ENCODE results near the gene SDSL. TPM values are rescaled to one million over a fixed set of nuclear protein-coding genes. Genes with fewer than 3 reads are reported as not detected.

Gene SDSL
- polyA plus RNA-seq, 1 donor (not counting 4 experiments of a cell fraction or from before 2014, with no cell fraction given), result 1.9 TPM

GRCh38 chr12:113456199-113456598 lies 34.0 kb downstream of the SDSL start:
- FAIRE-seq (no peak), DNase-seq (ENCODE audit: low read depth, low spot score) (no peak)
- no peak for TF ChIP-seq CTCF (optimal IDR thresholded peaks at IDR 0.05 in 1 of 3, IDR thresholded peaks at IDR 0.05 in 1 of 3, conservative IDR thresholded peaks at IDR 0.05 in 1 of 3; ENCODE audit: extremely low read depth in 1 of 3, insufficient read depth in 2 of 3, low read length in 3 of 3)
- H3K9me1 ChIP-seq (ENCODE audit: control insufficient read depth, extremely low read depth, insufficient read depth, low read length), result no peaks in the 10 kb centered on the region
- no peaks in the 10 kb centered on the region for H3K79me2 ChIP-seq (ENCODE audit: control insufficient read depth, insufficient read depth, low read length)
- H2AFZ ChIP-seq (ENCODE audit: control insufficient read depth, low read length), result no peak overlapping the region
- no peak overlapping the region for H3K27ac ChIP-seq (ENCODE audit: control insufficient read depth, insufficient read depth, low read length)
- H3K4me3 ChIP-seq (ENCODE audit: control insufficient read depth in 2 of 3, extremely low read depth in 1 of 3, insufficient read depth in 2 of 3, low read depth in 1 of 3, low read length in 3 of 3), result no peak overlapping the region
- H3K4me1 ChIP-seq (ENCODE audit: control insufficient read depth, extremely low read depth, insufficient read depth, low read length), result no peaks in the 10 kb centered on the region
- no peaks in the 10 kb centered on the region for H3K9me3 ChIP-seq (ENCODE audit: control insufficient read depth, low read depth, low read length)
- no peaks in the 10 kb centered on the region for H3K36me3 ChIP-seq (ENCODE audit: control insufficient read depth in 2 of 2, extremely low read depth in 1 of 2, insufficient read depth in 2 of 2, low read length in 2 of 2)
- H4K20me1 ChIP-seq (ENCODE audit: control insufficient read depth, extremely low read depth, insufficient read depth, low read length), result no peaks in the 10 kb centered on the region
- dilution Hi-C loops (cut with MboI; ENCODE audit: extremely low pct_ligation_motif_present, low sequenced_read_pairs), result no loop called here
- no peak overlapping the region for H3K9ac ChIP-seq (ENCODE audit: control insufficient read depth, extremely low read depth, insufficient read depth, low read length)
- H3K27me3 ChIP-seq (ENCODE audit: control insufficient read depth, extremely low read depth, insufficient read depth, low read length), result peaks cover 9% of the 10 kb centered on the region
- H3K4me2 ChIP-seq (ENCODE audit: control insufficient read depth, extremely low read depth, insufficient read depth, low read depth, low read length), result no peak overlapping the region

- Histone ChIP-seq H3K4me3 (ENCODE audit: control insufficient read depth in 2 of 3, extremely low read depth in 1 of 3, insufficient read depth in 2 of 3, low read depth in 1 of 3, low read length in 3 of 3) (no peak overlapping the region), H4K20me1 (ENCODE audit: control insufficient read depth, extremely low read depth, insufficient read depth, low read length) (no peaks in the 10 kb centered on the region), H3K9me3 (ENCODE audit: control insufficient read depth, low read depth, low read length) (no peaks in the 10 kb centered on the region), H3K79me2 (ENCODE audit: control insufficient read depth, insufficient read depth, low read length) (no peaks in the 10 kb centered on the region), H3K9ac (ENCODE audit: control insufficient read depth, extremely low read depth, insufficient read depth, low read length) (no peak overlapping the region), H3K4me2 (ENCODE audit: control insufficient read depth, extremely low read depth, insufficient read depth, low read depth, low read length) (no peak overlapping the region), H3K36me3 (ENCODE audit: control insufficient read depth in 2 of 2, extremely low read depth in 1 of 2, insufficient read depth in 2 of 2, low read length in 2 of 2) (no peaks in the 10 kb centered on the region), H3K4me1 (ENCODE audit: control insufficient read depth, extremely low read depth, insufficient read depth, low read length) (no peaks in the 10 kb centered on the region), H2AFZ (ENCODE audit: control insufficient read depth, low read length) (no peak overlapping the region), H3K27ac (ENCODE audit: control insufficient read depth, insufficient read depth, low read length) (no peak overlapping the region), H3K9me1 (ENCODE audit: control insufficient read depth, extremely low read depth, insufficient read depth, low read length) (no peaks in the 10 kb centered on the region), H3K27me3 (ENCODE audit: control insufficient read depth, extremely low read depth, insufficient read depth, low read length) (peaks cover 11% of the 10 kb centered on the region)
- TF ChIP-seq EZH2 (IDR thresholded peaks at IDR 0.05; ENCODE audit: low read length) (no peak), CTCF (optimal IDR thresholded peaks at IDR 0.05 in 1 of 3, IDR thresholded peaks at IDR 0.05 in 1 of 3, conservative IDR thresholded peaks at IDR 0.05 in 1 of 3; ENCODE audit: extremely low read depth in 1 of 3, insufficient read depth in 2 of 3, low read length in 3 of 3) (no peak)
- no peak for DNase-seq (ENCODE audit: low read depth, low spot score)
- dilution Hi-C loops (cut with MboI; ENCODE audit: extremely low pct_ligation_motif_present, low sequenced_read_pairs), result no loop called here
- FAIRE-seq, result no peak
Observed at GRCh38 chr12:113456761-113457160, 34.6 kb downstream of the SDSL start.
